Measurements from ENCODE around the gene PKN1.

DNA sequence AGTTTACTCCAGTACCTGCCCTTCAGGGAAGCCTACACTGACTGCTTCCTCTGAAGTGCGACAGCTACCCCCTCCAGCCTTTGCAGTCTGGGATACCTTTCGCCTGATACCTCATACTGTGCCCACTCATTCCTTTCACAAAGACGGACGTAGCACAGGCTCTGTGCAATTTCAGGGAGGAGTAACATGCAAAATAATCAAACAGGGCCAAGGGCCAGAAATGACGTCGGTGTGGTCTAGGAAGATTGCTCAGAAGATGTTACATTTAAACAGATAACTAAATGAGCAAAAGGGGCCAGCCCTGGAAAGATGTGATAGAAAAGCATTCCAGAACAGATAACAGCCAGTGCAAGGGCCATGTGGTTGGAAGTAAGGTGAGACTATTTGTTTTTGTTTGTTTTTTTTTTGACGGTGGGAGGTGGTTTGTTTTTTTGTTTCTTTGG, 7.4 kb upstream of the PKN1 start:
- TF ChIP-seq, protein P1, sequence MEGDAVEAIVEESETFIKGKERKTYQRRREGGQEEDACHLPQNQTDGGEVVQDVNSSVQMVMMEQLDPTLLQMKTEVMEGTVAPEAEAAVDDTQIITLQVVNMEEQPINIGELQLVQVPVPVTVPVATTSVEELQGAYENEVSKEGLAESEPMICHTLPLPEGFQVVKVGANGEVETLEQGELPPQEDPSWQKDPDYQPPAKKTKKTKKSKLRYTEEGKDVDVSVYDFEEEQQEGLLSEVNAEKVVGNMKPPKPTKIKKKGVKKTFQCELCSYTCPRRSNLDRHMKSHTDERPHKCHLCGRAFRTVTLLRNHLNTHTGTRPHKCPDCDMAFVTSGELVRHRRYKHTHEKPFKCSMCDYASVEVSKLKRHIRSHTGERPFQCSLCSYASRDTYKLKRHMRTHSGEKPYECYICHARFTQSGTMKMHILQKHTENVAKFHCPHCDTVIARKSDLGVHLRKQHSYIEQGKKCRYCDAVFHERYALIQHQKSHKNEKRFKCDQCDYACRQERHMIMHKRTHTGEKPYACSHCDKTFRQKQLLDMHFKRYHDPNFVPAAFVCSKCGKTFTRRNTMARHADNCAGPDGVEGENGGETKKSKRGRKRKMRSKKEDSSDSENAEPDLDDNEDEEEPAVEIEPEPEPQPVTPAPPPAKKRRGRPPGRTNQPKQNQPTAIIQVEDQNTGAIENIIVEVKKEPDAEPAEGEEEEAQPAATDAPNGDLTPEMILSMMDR (conservative IDR thresholded peaks at IDR 0.05) = no peak
- no peak for TF ChIP-seq ZFX (IDR thresholded peaks at IDR 0.05)

Data from C4-2B (cell line).